ENCODE results near the gene AKT1.

The AKT1 gene

GRCh38 chr14:104798300-104799243 is 3.0 kb upstream of the AKT1 start:
- no peak for FAIRE-seq

GRCh38 chr14:104797115-104798044 is 1.8 kb upstream of the AKT1 start:
- FAIRE-seq = no peak

- no peak for FAIRE-seq
These were observed 1.1 kb upstream of the AKT1 start for GRCh38 chr14:104796687-104797081.

- FAIRE-seq = no peak
These were observed 486 bp upstream of the AKT1 start for GRCh38 chr14:104795781-104796686.

- no peak for FAIRE-seq
These were observed 936 bp downstream of the AKT1 start for GRCh38 chr14:104794631-104794992.

GRCh38 chr14:104794099-104794498 is 1.4 kb downstream of the AKT1 start:
- FAIRE-seq = no peak

- FAIRE-seq = no peak
These were observed 1.9 kb downstream of the AKT1 start for GRCh38 chr14:104793703-104793959.

GRCh38 chr14:104792945-104793702 is 2.4 kb downstream of the AKT1 start:
- FAIRE-seq = no peak

GRCh38 chr14:104792101-104792884 is 3.3 kb downstream of the AKT1 start:
- no peak for FAIRE-seq

- FAIRE-seq = no peak
These were observed 4.1 kb downstream of the AKT1 start for GRCh38 chr14:104791425-104791824.

GRCh38 chr14:104789752-104790743 is 5.5 kb downstream of the AKT1 start:
- no peak for FAIRE-seq

- no peak for FAIRE-seq
These were observed 6.5 kb downstream of the AKT1 start for GRCh38 chr14:104788873-104789663.

- no peak for FAIRE-seq
These were observed 7.3 kb downstream of the AKT1 start for GRCh38 chr14:104788161-104788818.

- no peak for FAIRE-seq
These were observed 7.8 kb downstream of the AKT1 start for GRCh38 chr14:104787736-104788135.

- no peak for FAIRE-seq
These were observed 8.5 kb downstream of the AKT1 start for GRCh38 chr14:104786726-104787675.

- FAIRE-seq = no peak
These were observed 9.4 kb downstream of the AKT1 start for GRCh38 chr14:104786091-104786586.

GRCh38 chr14:104785708-104786080 is 9.9 kb downstream of the AKT1 start:
- no peak for FAIRE-seq

All from endometrium (tissue), 2 donors.